H1 (cell line): ENCODE measurements around the gene WNT9B. TPM values are rescaled to one million over a fixed set of nuclear protein-coding genes. Genes with fewer than 3 reads are reported as not detected.

Experiments
- CTCF ChIA-PET: fragments of 300-600 bp; sonication (Branson Sonifier 250); formaldehyde crosslinking; loops from one replicate; lab custom pipeline; 2021; ENCODE audit not compliant: partially characterized antibody; lab: Charles Lee
- POLR2A ChIA-PET: fragments of 300-600 bp; sonication (Branson Sonifier 250); formaldehyde crosslinking; loops from one replicate; lab custom pipeline; 2021; ENCODE audit warnings: inconsistent platforms; ENCODE audit not compliant: partially characterized antibody; lab: Charles Lee
- DNase-seq, 2 experiments: peaks; one replicate each; pipeline versions ENCODE4 v3.0.0 to v3.0.0-alpha.2; 2010 to 2022; ENCODE audit warnings: low spot score in 2 of 2, low read depth in 1 of 2, mixed read lengths in 1 of 2
- FAIRE-seq: peaks from 2 replicates; lab custom pipeline; 2011; peaks lifted over from hg19 to GRCh38; lab: Jason Lieb, UNC
- H2AFZ ChIP-seq: 2 replicates; pipeline ENCODE4 v1.8.1; 2012; ENCODE audit warnings: low read length, inconsistent platforms
- H2AK5ac ChIP-seq: 2 replicates; pipeline ENCODE4 v1.6.1; 2013; ENCODE audit warnings: low read depth, low read length
- H2BK120ac ChIP-seq: replicated peaks from 2 replicates; pipeline ENCODE3; 2013; ENCODE audit warnings: low read depth, low read length, inconsistent platforms
- H2BK12ac ChIP-seq: 2 replicates; pipeline ENCODE4 v1.6.1; 2013; ENCODE audit warnings: low read depth, low read length
- H2BK15ac ChIP-seq: 2 replicates; pipeline ENCODE4 v1.6.1; 2013; ENCODE audit warnings: low read length
- H2BK20ac ChIP-seq: 2 replicates; pipeline ENCODE4 v1.6.1; 2013; ENCODE audit warnings: low read length
- H2BK5ac ChIP-seq: 2 replicates; pipeline ENCODE4 v1.6.1; 2013; ENCODE audit warnings: low read depth, low read length
- H3K14ac ChIP-seq: 2 replicates; pipeline ENCODE4 v1.6.1; 2013; ENCODE audit warnings: inconsistent platforms; ENCODE audit not compliant: insufficient read length
- H3K18ac ChIP-seq: 2 replicates; pipeline ENCODE4 v1.6.1; 2013; ENCODE audit warnings: low read length; ENCODE audit errors: extremely low read depth
- H3K23ac ChIP-seq: 2 replicates; pipeline ENCODE4 v1.6.1; 2013; ENCODE audit warnings: inconsistent platforms; ENCODE audit not compliant: insufficient read length
- H3K23me2 ChIP-seq: 2 replicates; pipeline ENCODE4 v1.6.1; 2013; ENCODE audit warnings: low read depth, low read length
- H3K27ac ChIP-seq: 2 replicates; pipeline ENCODE4 v1.6.1; 2011; ENCODE audit warnings: low read depth, low read length, inconsistent platforms
- H3K27me3 ChIP-seq, 4 experiments: replicated peaks in 1 of 4; 1 replicate in 1 of 4; 2 replicates in 3 of 4; pipeline versions ENCODE4 v1.6.1 to v1.8.1; 2011 to 2013; ENCODE audit warnings: low read length in 3 of 4, mild to moderate bottlenecking in 3 of 4, inconsistent platforms in 2 of 4, mixed read lengths in 2 of 4, moderate library complexity in 1 of 4; ENCODE audit not compliant: control insufficient read depth in 3 of 4, insufficient read depth in 3 of 4; ENCODE audit errors: extremely low read depth in 1 of 4
- H3K36me3 ChIP-seq, 4 experiments: 2 replicates each; pipeline versions ENCODE4 v1.6.1 to v1.8.1; 2011 to 2013; ENCODE audit warnings: mild to moderate bottlenecking in 4 of 4, low read length in 3 of 4, moderate library complexity in 2 of 4, control low read depth in 1 of 4, inconsistent platforms in 1 of 4; ENCODE audit not compliant: insufficient read depth in 4 of 4, control insufficient read depth in 2 of 4
- H3K4ac ChIP-seq: replicated peaks from 2 replicates; pipeline ENCODE3; 2013; ENCODE audit warnings: low read length, low read depth, mixed read lengths, inconsistent platforms; ENCODE audit not compliant: insufficient read length
- H3K4me1 ChIP-seq, 4 experiments: replicated peaks in 1 of 4; 1 replicate in 1 of 4; 2 replicates in 3 of 4; pipeline versions ENCODE4 v1.6.1 to v1.8.1; 2011 to 2013; ENCODE audit warnings: low read length in 3 of 4, inconsistent platforms in 2 of 4, mixed read lengths in 1 of 4; ENCODE audit not compliant: insufficient read depth in 4 of 4, control insufficient read depth in 3 of 4
- H3K4me2 ChIP-seq, 2 experiments: 2 replicates each; pipeline versions ENCODE4 v1.6.1 to v1.8.1; 2011 to 2013; ENCODE audit warnings: low read depth in 2 of 2, low read length in 2 of 2, control low read depth in 1 of 2, inconsistent platforms in 1 of 2, mild to moderate bottlenecking in 1 of 2; ENCODE audit not compliant: insufficient read depth in 1 of 2
- H3K4me3 ChIP-seq, 4 experiments: fragments of 200-600, 300-600 bp in 1 of 4; sonication (generic), shearing (Covaris generic), sonication (Bioruptor Twin) in 1 of 4; 2 replicates each; pipeline versions ENCODE4 v1.5.1 to v1.8.1; 2011 to 2016; ENCODE audit warnings: low read length in 4 of 4, low read depth in 3 of 4, control low read depth in 2 of 4, inconsistent platforms in 2 of 4, mild to moderate bottlenecking in 2 of 4, mixed read lengths in 1 of 4, moderate library complexity in 1 of 4; ENCODE audit not compliant: insufficient read depth in 2 of 4; ENCODE audit errors: extremely low read depth in 1 of 4
- H3K56ac ChIP-seq: replicated peaks from 2 replicates; pipeline ENCODE3; 2013; ENCODE audit warnings: low read depth, mild to moderate bottlenecking, mixed read lengths, low read length, inconsistent platforms; ENCODE audit not compliant: insufficient read length
- H3K79me1 ChIP-seq: 2 replicates; pipeline ENCODE4 v1.6.1; 2013; ENCODE audit warnings: low read depth, low read length, control low read depth
- H3K79me2 ChIP-seq, 2 experiments: 2 replicates each; pipeline versions ENCODE4 v1.6.1 to v1.8.1; 2012 to 2013; ENCODE audit warnings: low read length in 2 of 2, mild to moderate bottlenecking in 2 of 2, inconsistent platforms in 1 of 2; ENCODE audit not compliant: insufficient read depth in 2 of 2, control insufficient read depth in 1 of 2
- H3K9ac ChIP-seq, 4 experiments: replicated peaks in 1 of 4; 1 replicate in 1 of 4; 2 replicates in 3 of 4; pipeline versions ENCODE4 v1.6.1 to v1.8.1; 2011 to 2013; ENCODE audit warnings: low read depth in 3 of 4, low read length in 3 of 4, control low read depth in 2 of 4, mild to moderate bottlenecking in 2 of 4, moderate library complexity in 2 of 4, inconsistent platforms in 1 of 4; ENCODE audit errors: extremely low read depth in 1 of 4
- H3K9me3 ChIP-seq, 2 experiments: 2 replicates each; pipeline versions ENCODE4 v1.6.1 to v1.8.1; 2012 to 2013; ENCODE audit warnings: mild to moderate bottlenecking in 2 of 2, moderate library complexity in 2 of 2, control low read depth in 1 of 2, inconsistent platforms in 1 of 2, low read depth in 1 of 2, low read length in 1 of 2, mixed read lengths in 1 of 2; ENCODE audit not compliant: insufficient read depth in 2 of 2
- H4K20me1 ChIP-seq, 2 experiments: replicated peaks in 1 of 2; 2 replicates each; pipeline versions ENCODE3 to v1.8.1; 2011 to 2013; ENCODE audit warnings: inconsistent platforms in 2 of 2, low read length in 2 of 2, mild to moderate bottlenecking in 1 of 2; ENCODE audit not compliant: insufficient read depth in 2 of 2, control insufficient read depth in 1 of 2
- H4K5ac ChIP-seq: 2 replicates; pipeline ENCODE4 v1.6.1; 2013; ENCODE audit warnings: low read length, low read depth, mixed read lengths, inconsistent platforms; ENCODE audit not compliant: insufficient read length
- H4K8ac ChIP-seq: 2 replicates; pipeline ENCODE4 v1.8.0; 2013; ENCODE audit warnings: mild to moderate bottlenecking, moderate library complexity, low read length, inconsistent platforms; ENCODE audit not compliant: insufficient read depth; ENCODE audit errors: extremely low read depth
- H4K91ac ChIP-seq: replicated peaks from 2 replicates; pipeline ENCODE3; 2013; ENCODE audit warnings: low read length, mixed read lengths, inconsistent platforms; ENCODE audit not compliant: insufficient read length
- ASH2L ChIP-seq: fragments of 200-600, 300-600 bp; sonication (generic); IDR thresholded peaks from one replicate; pipeline ENCODE4 v1.7.1; 2017; ENCODE audit warnings: low read length
- CHD1 ChIP-seq: IDR thresholded peaks from 2 replicates; pipeline ENCODE4 v1.6.1; 2012; ENCODE audit warnings: low read depth, low read length, improper control_type of control experiment
- CHD2 ChIP-seq: IDR thresholded peaks from 2 replicates; pipeline ENCODE4 v1.6.1; 2012; ENCODE audit warnings: low read length, improper control_type of control experiment
- CTCF ChIP-seq, 3 experiments: IDR thresholded peaks; 1 replicate in 2 of 3; 2 replicates in 1 of 3; pipeline versions ENCODE4 v1.5.1 to v1.6.1; 2011; ENCODE audit warnings: low read length in 3 of 3, mild to moderate bottlenecking in 3 of 3, inconsistent platforms in 2 of 3, low read depth in 1 of 3, moderate library complexity in 1 of 3; ENCODE audit not compliant: insufficient read depth in 1 of 3; ENCODE audit errors: control extremely low read depth in 1 of 3
- EP300 ChIP-seq, 2 experiments: IDR thresholded peaks; 1 replicate in 1 of 2; 2 replicates in 1 of 2; pipeline ENCODE4 v1.6.1; 2011 to 2012; ENCODE audit warnings: low read depth in 2 of 2, low read length in 2 of 2, mild to moderate bottlenecking in 2 of 2, borderline replicate concordance in 1 of 2, inconsistent platforms in 1 of 2, moderate library complexity in 1 of 2
- FOSL1 ChIP-seq: IDR thresholded peaks from 2 replicates; pipeline ENCODE4 v1.6.1; 2011; ENCODE audit warnings: mild to moderate bottlenecking, low read depth, low read length, moderate library complexity; ENCODE audit not compliant: insufficient read depth
- JUND ChIP-seq: IDR thresholded peaks from 2 replicates; pipeline ENCODE4 v1.6.1; 2011; ENCODE audit warnings: mild to moderate bottlenecking, improper control_type of control experiment, low read length
- RXRA ChIP-seq: IDR thresholded peaks from 2 replicates; pipeline ENCODE4 v1.6.1; 2011; ENCODE audit warnings: low read depth, mild to moderate bottlenecking, low read length, moderate library complexity; ENCODE audit not compliant: insufficient read depth
- SIX5 ChIP-seq: IDR thresholded peaks from 2 replicates; pipeline ENCODE4 v1.6.1; 2011; ENCODE audit warnings: mild to moderate bottlenecking, low read depth, low read length
- SP1 ChIP-seq: IDR thresholded peaks from 2 replicates; pipeline ENCODE4 v1.6.1; 2011; ENCODE audit warnings: low read depth, low read length
- SP2 ChIP-seq: IDR thresholded peaks from 2 replicates; pipeline ENCODE4 v1.6.1; 2012; ENCODE audit warnings: mild to moderate bottlenecking, low read length, inconsistent platforms
- WGBS, 2 experiments: shearing (Covaris generic) in 1 of 2; methylation state at CpG; one replicate each; pipeline versions ENCODE4 v1.1.6 to v1.1.7; 2013 to 2015; ENCODE audit warnings: low lambda C conversion rate in 2 of 2, mixed read lengths in 2 of 2, inconsistent platforms in 1 of 2, low coverage in 1 of 2, missing lambda C conversion rate in 1 of 2; ENCODE audit not compliant: insufficient replicate concordance in 2 of 2, insufficient coverage in 1 of 2, insufficient read length in 1 of 2; ENCODE audit errors: extremely low coverage in 1 of 2, missing lambda C conversion rate in 1 of 2; 5-methylcytosine and 5-hydroxymethylcytosine counted together
- polyA plus RNA-seq, 7 experiments: library from polyadenylated mRNA; depleted of rRNA in 3 of 7; stranded (reverse) in 5 of 7; unstranded in 2 of 7; fragments of >200 nt in 5 of 7; fragments of 200-250 nt in 2 of 7; gene quantifications; 1 replicate in 5 of 7; 2 replicates in 1 of 7; 4 replicates in 1 of 7; pipeline versions ENCODE4 v1.2.1 to v1.2.3, GENCODE V29; 2011 to 2013; ENCODE audit warnings: missing spikeins in 2 of 7, mixed read lengths in 2 of 7
- total RNA-seq: library from RNA; stranded (reverse); fragmentation: NEBNext Ultra II Directional; extraction: Animal tissue kit (Norgen Biotek cat#: 25700); gene quantifications from 2 replicates; pipeline ENCODE4 v1.2.1, GENCODE V29; 2021

WNT9B gene
- total and polyA plus RNA-seq, 2 of the 8 experiments (the other 6 are each of a cell fraction or from before 2014, with no cell fraction given), result 0.21 TPM; not detected in 1

- Histone ChIP-seq H3K4me1 (no peaks in the 10 kb centered on the region), H2BK15ac (no peak overlapping the region), H3K4ac (no peak overlapping the region), H4K91ac (no peak overlapping the region), H2AFZ (no peak overlapping the region), H3K79me2 (no peaks in the 10 kb centered on the region), H3K9me3 (no peaks in the 10 kb centered on the region), H3K4me2 (no peak overlapping the region), H3K79me1 (no peaks in the 10 kb centered on the region), H3K36me3 (no peaks in the 10 kb centered on the region), H2BK20ac (no peak overlapping the region), H3K14ac (no peak overlapping the region), H2AK5ac (no peak overlapping the region), H4K20me1 (peaks cover 0 to 2% of the 10 kb centered on the region in 2 experiments), H3K23me2 (no peaks in the 10 kb centered on the region), H3K56ac (no peak overlapping the region), H4K8ac (no peak overlapping the region), H4K5ac (no peak overlapping the region), H3K27me3 (no peaks in the 10 kb centered on the region; a peak in 1 of 7 replicates), H2BK12ac (no peak overlapping the region), H3K9ac (no peak overlapping the region), H3K23ac (no peak overlapping the region), H3K4me3 (no peak overlapping the region), H2BK120ac (no peak overlapping the region), H3K27ac (no peak overlapping the region), H3K18ac (no peak overlapping the region), H2BK5ac (no peak overlapping the region)
- DNase-seq, result no peak
- FAIRE-seq, result no peak
- 80% methylated on average over 6 of the region's 6 CpGs; no CpG with 5 or more reads in 1 of the 2 experiments for WGBS, 2 experiments
- ChIA-PET CTCF (interaction anchor here (1.1 to 4.9 kb wide), 9 partner anchors 11 to 65 kb away, joined by 3 to 29 read pairs (median 9); no protein-coding TSS in a partner anchor), POLR2A (interaction anchor here (1.3 kb wide), 1 partner anchor 16 kb away, joined by 3 read pairs; no protein-coding TSS in a partner anchor)
- TF ChIP-seq EP300 (IDR thresholded peaks at IDR 0.05; ENCODE audit: borderline replicate concordance in 1 of 2, low read depth in 2 of 2, low read length in 2 of 2), result no peak
- no peak for TF ChIP-seq ASH2L
- TF ChIP-seq SIX5, result no peak
- TF ChIP-seq JUND, result no peak
- TF ChIP-seq CHD1, result no peak
- no peak for TF ChIP-seq FOSL1
- TF ChIP-seq SP1, result no peak
- no peak for TF ChIP-seq CHD2
- TF ChIP-seq CTCF (IDR thresholded peaks at IDR 0.05; ENCODE audit: control extremely low read depth in 1 of 3, insufficient read depth in 1 of 3, low read depth in 1 of 3, low read length in 3 of 3), result no peak
- no peak for TF ChIP-seq RXRA
- TF ChIP-seq SP2, result no peak
These were observed 26.7 kb downstream of the WNT9B start for GRCh38 chr17:46878055-46878454.
